Gastrocnemius medialis (tissue), 4 donors: ENCODE results near the gene CNNM4.

ENCODE experiments used
- POLR2A ChIP-seq, 2 donors: fragments of 450-650 bp; IDR thresholded peaks; one replicate each; pipeline ENCODE4 v1.6.1; 2017; ENCODE audit warnings: antibody characterized with exemption in 2 of 2, mild to moderate bottlenecking in 2 of 2, moderate library complexity in 2 of 2
- TF ChIP-seq, protein P1 (sequence below), 5 experiments: fragments of 450-650 bp in 3 of 5; fragments of 200-600 bp in 2 of 5; sonication (generic) in 2 of 5; IDR thresholded peaks in 4 of 5; conservative IDR thresholded peaks in 1 of 5; 1 replicate in 4 of 5; 2 replicates in 1 of 5; pipeline ENCODE4 v1.5.1; 2016 to 2019; ENCODE audit warnings: antibody characterized with exemption in 5 of 5, mild to moderate bottlenecking in 3 of 5, moderate library complexity in 3 of 5

DNA sequence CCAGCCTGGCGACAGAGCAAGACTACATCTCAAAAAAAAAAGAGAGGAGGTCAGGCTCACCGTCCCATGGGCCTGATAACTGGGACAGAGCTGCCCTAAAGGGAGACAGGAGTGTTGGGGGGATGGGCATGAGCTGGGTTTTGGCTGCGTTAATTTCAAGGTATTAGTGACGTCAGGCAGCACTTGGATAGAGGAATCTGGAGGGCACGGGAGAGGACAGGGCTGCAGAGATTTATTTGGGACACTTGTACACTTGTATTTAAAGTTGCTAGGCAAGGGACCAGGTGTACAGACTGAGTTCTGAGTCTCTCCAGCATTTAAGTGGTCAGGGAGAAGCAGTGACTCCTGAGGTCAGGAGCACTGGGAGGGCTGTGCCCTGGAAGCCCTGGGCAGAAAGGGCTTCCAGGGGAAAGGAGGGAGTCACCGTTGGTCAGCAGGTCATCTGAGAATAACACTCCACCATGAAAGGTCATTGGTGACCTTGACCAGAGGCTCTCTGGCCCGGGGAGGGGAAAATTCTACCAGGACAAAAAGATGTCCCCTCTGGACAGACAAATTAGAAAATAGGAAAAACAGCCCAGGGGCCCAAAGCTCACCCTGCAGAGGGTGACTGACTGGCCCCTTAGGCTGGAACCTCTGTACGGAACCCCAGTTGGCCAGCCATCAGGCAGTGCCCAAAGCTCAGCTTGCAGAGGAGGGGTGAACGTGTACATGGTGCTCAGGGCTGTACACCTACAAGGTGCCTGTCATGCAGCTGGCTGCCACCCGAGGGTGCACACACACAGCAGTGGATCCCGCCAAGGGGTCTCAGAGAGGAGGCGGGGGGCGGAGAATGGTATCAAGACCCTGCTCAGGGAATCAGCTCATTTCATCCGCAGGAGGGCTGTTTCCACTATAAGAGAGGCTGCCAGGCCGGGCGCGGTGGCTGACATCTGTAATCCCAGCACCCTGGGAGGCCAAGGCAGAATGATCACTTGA lies 32.4 kb downstream of the CNNM4 start:
- TF ChIP-seq, protein P1, sequence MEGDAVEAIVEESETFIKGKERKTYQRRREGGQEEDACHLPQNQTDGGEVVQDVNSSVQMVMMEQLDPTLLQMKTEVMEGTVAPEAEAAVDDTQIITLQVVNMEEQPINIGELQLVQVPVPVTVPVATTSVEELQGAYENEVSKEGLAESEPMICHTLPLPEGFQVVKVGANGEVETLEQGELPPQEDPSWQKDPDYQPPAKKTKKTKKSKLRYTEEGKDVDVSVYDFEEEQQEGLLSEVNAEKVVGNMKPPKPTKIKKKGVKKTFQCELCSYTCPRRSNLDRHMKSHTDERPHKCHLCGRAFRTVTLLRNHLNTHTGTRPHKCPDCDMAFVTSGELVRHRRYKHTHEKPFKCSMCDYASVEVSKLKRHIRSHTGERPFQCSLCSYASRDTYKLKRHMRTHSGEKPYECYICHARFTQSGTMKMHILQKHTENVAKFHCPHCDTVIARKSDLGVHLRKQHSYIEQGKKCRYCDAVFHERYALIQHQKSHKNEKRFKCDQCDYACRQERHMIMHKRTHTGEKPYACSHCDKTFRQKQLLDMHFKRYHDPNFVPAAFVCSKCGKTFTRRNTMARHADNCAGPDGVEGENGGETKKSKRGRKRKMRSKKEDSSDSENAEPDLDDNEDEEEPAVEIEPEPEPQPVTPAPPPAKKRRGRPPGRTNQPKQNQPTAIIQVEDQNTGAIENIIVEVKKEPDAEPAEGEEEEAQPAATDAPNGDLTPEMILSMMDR (IDR thresholded peaks at IDR 0.05 in 4 of 5, conservative IDR thresholded peaks at IDR 0.05 in 1 of 5), result no peak
- no peak for TF ChIP-seq POLR2A (IDR thresholded peaks at IDR 0.05)
